ENCODE results near the gene ATP2C2.

GRCh38 chr16:84378567-84378966, 10.2 kb downstream of the ATP2C2 start:
- TF ChIP-seq GATA2 (IDR thresholded peaks at IDR 0.05; ENCODE audit: low read depth, low read length), result no peak
- TF ChIP-seq GATA3 (IDR thresholded peaks at IDR 0.05; ENCODE audit: low read depth, low read length), result no peak
